NCI-H82 (cell line): ENCODE results near the gene MLLT3.
A peak's percentile ranks its signal among the peaks of the same experiment; 100 is the strongest.

ENCODE experiments used
- DNase-seq: peaks from one replicate; lab custom pipeline; 2025; lab: John Stamatoyannopoulos, UW

Gene MLLT3

DNA sequence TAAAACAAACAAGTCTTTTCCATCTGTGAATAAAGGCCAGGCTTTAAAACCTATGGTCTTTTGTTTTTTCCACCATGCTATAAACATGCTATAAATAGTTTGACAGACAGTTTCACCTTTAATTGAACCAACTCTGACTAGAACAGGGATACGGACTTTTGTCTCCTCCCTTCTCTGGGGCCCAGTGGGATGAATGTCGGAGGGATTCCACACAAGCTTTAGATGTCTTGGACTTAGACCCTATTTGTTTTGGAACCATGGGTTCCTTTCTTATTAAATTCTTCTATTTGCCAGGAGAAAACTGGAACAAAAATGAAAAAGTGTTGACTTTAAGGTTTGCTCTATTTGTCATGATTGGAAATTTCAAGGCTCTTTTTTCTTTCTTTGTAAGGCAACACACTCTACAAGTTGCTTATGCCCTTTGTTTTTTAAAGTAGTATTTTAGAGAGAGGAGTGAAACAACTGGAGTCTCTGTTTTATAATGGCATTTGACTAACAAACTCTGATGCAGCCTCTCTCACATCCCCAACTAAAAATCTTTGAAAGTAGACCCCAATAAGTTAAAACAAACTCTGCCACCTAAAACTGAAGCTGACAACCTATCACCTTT lies 145.3 kb downstream of the MLLT3 start:
- DNase-seq: no peak

DNA sequence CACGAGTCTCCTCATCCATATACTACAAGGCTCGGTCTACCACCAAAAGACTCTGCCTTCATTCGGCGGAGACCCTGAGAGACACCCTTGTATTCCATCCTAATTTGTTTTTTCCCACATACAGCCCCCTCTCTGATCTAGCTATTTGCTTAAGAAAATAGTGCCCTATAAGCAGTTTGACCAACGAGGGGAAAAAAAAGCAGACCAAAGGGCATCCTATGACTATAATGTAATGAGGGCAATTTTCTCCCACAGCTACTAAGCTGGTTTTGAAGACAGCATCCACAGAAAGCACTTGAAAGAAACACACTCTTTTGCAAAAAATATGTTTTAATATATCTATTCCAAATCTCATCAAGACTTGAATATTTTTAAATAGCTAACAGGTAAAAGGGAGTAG lies 147.8 kb downstream of the MLLT3 start:
- no peak for DNase-seq

DNA sequence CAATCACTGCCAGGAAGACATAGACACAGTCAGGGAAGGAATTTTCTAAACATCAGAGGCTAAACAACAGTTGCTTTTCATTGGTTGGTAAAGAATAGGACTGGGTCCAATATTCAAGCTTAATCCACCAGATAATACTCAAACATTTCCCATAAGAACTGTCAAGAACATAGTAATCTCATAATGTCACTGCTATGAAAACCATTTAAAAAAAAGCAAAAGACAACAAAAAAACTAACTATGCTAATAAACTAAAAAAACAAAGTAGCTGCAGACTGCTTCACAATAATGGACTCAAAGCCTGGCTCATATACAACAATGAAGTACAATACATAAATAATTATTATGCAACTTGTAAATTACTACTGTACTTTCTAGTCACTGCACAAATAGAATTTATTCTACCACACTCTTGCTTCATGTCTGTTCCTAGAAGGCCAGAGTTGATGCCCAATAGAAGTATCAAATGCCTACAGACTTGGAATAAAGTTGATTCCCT lies 148.7 kb downstream of the MLLT3 start:
- no peak for DNase-seq

DNA sequence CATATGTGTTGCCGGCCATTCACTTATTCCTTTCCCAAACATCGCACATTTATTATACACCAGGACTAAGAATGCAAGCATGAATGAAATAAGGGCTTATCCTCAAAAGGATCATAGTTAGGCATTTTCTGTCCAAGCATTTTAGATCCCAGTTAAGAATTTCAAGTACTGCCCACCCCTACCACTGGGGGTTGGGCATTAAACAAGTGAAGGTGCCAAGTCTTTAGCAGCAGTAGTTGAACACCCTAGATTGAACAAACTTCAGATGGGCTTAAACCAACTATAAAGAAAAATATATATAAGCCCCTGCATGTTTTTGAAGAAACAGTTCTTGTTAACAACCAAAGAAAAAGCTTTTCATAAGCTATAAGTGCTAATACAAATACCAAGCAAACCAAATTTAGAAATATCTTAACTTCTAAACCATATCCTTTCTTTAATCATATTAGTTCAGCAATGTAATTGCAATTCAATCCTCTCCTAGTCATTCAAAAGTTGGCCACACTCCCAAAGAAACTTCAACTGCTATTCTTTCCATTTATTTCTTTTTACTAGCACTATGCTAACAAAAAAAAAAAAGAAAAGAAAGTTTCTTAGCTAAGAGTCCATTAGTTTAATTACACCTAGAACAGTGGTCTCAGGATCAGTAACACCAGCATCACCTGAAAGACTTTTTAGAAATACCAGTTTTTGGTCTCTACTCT lies 149.8 kb downstream of the MLLT3 start:
- DNase-seq: no peak

DNA sequence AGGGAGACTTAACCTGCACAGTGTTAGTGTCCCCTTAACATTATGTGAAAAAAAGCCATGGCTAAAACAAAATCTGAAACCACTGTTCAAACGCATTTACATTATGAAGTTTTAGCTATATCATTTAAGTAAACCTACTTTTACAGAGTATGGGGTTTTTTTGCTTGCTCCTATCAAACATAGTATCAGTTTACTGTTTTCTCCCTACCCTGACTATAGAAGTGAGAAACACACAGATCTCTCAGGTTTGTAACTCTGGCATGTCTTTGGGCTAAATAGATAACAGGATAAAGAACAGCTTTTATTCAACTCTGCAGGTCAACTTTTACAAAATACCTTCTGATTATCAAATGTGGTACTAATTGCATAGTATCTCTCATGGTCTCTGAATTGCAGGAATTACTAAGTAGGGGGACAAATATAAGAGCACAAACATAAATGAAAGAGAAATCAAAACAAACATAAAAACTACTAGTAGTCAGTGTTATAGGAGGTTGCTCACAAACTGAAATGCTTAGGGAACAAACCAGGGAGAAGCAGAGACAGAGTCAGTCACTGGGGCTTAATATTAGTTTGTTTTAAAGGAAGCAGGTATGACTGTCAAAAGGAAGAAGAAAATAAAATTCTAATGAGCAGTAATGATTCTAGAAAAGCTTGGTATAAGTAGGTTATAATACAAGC lies 155.8 kb downstream of the MLLT3 start:
- DNase-seq: no peak

DNA sequence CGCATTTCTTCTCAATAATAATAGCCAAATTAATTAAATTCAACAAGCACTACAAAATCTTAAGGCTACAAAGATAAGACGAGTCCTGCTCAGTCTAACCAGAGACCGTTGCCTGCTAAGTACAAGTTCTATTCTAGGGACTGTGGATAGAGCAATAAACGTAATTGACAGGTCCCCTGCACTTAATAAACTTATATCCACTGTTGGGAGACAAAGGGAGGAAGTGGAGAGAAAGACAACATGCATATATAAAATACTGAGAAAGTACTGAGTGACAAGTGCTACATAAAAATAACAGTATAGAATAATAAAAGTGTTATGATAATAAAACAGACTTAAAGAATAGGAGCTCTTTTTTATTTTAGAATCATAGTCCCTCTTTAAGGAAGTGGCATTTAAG lies 158.1 kb downstream of the MLLT3 start:
- DNase-seq: no peak

DNA sequence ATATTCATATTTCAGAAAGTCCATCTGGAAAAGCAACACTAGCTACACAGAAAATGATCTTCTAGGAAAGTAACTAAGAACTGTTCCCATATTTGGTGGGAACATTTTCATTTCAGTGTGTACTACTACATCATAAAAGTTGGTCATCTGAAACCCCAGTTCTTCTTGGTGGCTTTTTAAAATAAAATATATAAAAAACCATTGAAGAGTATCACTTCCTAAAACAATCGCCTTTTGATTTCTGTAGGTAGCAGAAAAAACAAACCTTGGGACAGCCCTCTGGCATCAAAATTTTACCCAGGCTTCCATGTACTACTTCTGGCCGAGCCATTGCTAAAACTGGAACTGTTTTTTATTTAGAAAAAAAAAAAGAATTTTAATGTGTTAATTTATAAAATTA lies 158.5 kb downstream of the MLLT3 start:
- DNase-seq: no peak

DNA sequence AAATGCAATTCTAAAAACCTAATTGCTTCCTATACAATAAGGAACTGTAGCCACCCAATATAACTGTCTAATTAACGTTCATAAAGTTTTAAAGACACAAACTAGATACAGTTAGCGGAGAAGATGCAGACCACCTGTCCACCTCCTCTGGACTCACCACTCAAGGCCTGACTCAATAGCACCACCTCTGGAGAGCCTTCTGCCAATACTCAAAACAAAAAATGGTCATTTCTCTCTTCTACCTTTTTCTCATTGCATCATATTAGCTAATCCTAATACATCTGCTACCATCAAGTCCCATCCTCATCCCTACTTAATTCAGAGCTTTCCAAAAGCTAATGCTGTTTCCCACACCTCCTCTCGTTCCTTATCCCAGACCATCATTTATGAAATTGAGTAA lies 159.9 kb downstream of the MLLT3 start:
- DNase-seq: peak; percentile 16

DNA sequence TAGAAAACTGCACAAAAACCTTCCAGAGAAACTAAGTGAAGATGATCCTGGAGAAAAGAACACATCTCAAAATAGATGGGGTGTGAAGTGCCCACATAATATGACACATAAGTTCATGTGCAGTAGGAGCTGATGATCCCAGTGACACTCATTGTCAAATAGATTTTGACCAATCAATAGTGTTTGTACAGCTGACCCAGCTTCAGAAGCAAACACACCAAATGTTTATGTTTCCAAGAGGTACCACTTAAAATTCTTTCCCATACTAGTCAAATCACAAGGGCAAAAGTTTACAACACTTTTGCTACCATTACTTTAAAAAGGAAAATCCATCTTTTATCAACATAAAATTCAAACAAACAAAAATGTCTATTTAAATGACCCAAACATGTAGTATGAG lies 175.0 kb downstream of the MLLT3 start:
- no peak for DNase-seq

DNA sequence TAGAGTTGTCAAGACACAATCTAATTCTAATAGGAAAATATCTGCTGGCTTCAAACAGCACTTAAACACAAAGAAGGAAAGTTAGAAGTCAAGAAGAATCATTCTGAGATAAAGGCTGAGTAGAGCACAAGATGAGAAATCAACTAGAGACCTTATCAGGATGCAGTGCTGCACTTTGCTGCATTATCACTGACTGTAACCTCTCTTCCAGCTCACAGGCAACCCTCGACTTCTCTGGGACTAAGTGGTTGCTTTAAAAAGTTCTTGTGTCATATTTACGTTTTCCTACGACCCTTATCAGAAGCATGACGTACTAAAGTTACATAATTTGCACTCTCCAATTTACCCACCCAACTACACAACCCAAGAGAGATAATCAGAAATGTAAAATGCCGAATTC lies 176.1 kb downstream of the MLLT3 start:
- DNase-seq: no peak

DNA sequence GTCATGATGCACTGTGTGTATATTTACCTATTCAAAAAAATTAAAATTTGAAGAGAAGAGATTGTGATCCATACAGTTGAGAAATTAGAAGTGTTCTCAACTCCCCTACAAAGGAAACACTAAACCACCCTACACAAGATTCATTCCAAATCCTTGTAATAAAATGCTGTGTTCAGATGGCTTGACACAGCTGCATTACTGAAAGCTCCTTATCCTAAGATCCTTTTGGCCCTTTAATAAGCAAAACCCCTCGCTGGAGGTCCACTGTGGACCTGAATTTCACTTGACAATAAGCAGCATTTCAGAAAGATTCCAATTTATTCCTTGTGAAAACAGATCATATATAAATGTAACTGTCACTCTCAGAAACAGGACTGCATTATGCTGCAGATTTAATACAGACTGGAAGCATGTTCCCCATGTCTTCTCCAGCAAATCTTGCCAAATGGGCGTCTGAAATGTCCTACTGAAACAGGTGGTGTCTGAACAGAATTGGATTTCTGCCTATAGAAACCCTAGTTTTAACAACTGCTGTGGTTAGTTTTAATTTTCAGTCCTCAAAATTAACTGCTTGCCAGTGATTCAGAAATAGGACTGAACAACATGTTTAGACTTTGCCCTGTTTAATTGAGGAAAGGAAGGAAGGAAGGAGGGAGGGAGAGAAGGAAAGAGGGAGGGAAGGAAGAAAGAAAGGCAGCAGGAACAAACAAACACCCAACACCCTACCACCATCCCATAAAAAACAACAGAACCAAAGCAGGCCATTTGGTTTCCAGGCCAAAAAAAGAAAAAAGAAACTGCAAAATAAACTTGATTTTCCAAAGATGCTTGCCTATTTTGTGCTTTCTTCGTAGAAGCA lies 179.6 kb downstream of the MLLT3 start:
- peak; percentile 83 for DNase-seq

DNA sequence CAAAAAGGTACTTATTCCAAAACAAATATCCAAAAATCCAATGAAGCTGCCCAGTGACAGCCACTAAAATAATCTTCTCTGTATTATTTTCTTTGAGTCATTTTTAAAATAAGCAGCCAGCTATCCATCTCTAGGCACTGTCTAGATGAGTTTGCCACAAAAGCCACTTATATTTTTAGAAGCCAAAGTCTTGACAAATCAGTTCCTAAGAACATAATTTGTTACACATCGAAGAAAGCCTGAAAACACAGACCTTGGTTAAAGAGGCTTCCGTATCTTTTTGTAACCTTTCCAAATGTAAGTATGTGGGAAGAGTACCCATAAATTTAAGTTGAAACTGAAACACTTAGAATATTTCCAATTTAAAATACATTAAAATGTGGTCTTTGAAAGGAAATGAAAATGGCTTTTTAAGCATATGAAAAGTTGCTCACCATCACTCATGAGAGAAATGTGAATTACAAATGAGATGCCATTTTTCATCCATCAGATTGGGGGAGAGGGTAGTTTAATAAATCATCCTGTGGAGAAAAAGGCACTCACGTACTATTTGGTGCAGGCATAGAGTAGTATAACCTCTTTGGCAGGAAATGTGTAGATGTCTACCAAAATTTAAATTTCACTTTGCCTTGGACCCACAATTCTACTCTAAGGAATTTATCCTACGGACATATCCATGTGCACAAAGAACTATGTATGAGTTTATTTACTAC lies 180.4 kb downstream of the MLLT3 start:
- DNase-seq: no peak

DNA sequence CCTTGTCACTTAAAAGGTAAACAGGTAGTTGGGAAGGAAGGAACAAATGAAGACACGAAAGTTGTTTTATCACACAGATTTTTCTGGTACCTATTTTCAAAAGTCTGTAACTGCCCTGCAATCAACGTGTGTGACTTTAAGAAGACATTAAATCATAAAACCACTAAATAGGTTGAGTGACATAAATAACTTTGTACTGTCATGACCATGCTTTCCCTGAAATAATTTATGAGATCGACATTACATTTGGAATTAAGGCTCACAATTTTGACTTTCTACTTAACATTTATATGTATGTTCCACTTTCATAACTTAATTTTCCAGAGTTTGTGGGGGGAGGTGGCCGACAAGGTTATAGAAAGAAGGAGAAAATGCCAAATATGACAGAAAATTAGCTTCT lies 181.1 kb downstream of the MLLT3 start:
- no peak for DNase-seq

DNA sequence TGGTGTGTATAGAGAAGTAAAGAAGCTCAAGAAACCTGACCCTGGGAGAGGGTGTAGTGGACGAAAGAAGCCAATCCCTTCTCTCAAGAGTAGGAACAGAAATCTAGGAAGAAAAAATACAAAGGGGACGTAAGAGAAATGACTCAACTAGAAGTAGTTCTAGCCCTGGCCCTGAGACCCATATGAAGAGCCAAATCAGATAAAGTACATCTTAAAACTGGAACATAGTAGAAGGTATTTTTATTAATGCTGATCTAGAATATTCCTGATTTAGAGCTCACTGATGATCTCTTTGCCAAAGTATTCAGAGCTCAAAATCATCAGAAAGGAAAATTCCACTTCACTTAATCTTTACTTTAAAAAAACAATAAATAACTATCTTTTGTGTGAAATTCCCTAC lies 184.8 kb downstream of the MLLT3 start:
- DNase-seq: no peak

DNA sequence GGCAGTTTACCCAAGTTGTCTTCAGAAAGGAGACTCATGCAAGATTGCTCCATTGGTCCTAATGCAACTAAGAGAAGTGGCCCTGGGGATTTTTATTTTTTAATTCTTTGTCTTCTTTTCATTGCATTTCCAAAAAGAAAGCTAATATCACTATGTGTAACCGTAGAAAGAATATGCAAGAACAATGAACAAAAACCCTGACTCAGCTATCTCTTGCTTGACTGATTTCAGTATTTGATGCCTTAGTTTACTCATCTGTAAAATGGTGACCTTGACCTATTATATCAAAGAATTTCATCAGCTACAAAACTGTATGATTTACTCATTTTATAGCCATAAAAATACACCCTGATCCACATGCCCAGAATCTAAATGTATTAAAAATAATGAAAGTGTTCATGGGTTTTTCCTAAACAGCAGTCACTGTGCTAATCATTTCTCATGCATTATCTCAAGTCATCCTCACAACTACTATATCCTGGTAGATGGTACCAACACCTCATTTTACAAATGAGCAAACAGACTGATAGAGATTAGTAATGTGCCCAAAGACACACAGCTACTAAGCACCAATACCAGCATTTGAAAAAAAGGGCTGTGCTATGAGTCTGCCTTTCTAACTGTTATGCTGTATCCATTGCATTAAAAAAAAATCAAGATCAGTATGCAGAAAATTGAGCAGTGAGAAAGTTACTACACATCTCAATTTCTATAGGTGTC lies 185.7 kb downstream of the MLLT3 start:
- DNase-seq: no peak

DNA sequence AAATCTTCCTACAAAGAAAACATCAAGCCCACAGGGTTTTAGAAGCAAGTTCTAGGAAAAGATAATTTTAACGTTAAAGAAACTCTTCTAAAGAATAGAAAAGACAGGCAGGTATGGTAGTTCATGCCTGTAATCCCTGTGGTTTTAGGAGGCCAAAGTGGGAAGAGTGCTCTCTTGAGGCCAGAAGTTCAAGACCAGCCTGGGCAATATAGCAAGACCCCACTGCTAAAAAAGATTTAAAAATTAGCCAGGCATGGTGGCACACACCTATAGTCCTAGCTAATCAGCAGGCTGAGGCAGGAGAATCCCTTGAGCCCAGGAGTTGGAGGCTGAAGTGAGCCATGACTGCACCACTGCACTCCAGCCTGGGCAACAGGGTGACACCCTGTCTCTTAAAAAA lies 193.3 kb downstream of the MLLT3 start:
- DNase-seq: no peak

DNA sequence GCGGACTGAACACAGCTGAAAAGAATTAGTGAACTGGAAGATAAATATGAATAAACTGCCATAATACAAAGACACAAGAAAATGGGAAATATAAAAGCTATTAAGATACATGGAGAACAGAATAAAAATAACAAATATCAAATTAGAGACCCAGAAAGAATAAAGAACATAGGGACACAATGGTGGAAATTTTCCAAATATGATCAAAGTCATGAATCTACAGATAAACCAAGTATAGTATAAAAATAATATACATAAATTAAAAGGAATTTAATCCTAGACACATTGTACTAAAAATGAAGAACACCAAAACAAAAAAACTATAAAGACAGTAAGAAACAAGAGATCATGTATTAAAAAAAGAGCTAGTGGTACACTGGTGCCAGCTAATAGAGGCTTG lies 194.9 kb downstream of the MLLT3 start:
- DNase-seq: no peak

DNA sequence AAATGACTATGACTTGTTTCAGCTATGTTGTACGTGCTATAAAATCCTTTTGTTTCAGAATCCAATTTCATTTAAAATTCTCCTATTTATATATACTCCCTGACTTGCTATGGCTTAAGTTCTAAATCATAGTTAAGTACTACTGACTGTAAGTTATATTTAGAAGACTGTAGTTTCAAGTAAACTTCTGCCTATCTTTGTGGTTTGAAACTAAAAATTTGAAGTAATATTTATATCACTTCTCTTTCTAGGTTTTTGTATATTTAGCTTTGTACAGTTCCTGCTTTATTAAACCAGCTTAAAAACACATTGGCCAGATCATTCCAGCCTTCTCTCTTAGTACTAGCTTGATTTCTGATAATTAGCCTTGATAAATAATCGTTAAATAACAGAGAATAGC lies 196.3 kb downstream of the MLLT3 start:
- DNase-seq: no peak

DNA sequence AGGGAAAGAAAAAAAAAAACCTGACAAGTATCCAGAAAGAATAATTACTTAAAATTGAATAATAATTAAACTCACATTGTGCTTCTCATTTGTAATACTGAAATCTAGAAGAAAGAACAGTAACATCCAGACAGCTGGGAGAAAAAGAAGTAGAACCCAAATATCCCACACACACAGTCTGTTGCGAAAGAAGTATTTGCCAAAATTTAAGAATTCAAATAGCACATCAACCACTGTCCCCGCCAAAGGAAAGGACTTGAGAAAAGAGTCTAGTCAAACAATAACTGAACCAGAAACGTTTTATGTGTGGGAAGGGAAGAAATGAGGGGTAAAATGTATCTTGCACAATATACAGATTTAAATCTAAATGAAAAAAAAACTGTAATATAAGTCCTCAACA lies 202.8 kb downstream of the MLLT3 start:
- no peak for DNase-seq

DNA sequence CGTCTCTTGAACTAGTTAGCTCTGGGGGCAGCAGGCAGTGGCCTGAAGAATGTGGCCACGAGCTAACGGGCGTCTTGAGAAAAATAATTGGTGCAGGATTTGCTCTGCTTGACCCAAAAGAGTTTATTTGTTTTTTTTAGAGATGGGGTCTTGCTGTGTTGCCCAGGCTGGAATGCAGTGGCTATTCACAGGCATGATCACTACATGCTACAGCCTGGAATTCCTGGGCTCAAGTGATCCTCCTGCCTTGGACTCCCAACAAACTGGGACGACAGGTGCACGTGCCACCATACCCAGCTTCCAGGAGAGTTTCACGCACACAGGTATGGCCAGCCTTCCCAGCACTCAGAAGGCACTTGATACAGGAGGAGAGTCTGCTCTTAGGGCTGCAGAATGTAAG lies 203.8 kb downstream of the MLLT3 start:
- DNase-seq: no peak
